ENCODE data around the gene PPFIA1.

- TF ChIP-seq POLR2A (IDR thresholded peaks at IDR 0.05; ENCODE audit: low read length), result no peak
- no peak for TF ChIP-seq GATA1 (IDR thresholded peaks at IDR 0.05; ENCODE audit: low read depth, low read length)
Observed at GRCh38 chr11:70405679-70406395, 135.3 kb downstream of the PPFIA1 start.
